GM21526 (cell line): ENCODE measurements around the gene EWSR1.

ENCODE experiments used
- ATAC-seq: cut with Tn5 transposase; IDR thresholded peaks from one replicate; pipeline ENCODE4 v1.9.1; 2021; ENCODE audit warnings: moderate library complexity; ENCODE audit not compliant: unreplicated experiment, low FRiP score

The EWSR1 gene

DNA sequence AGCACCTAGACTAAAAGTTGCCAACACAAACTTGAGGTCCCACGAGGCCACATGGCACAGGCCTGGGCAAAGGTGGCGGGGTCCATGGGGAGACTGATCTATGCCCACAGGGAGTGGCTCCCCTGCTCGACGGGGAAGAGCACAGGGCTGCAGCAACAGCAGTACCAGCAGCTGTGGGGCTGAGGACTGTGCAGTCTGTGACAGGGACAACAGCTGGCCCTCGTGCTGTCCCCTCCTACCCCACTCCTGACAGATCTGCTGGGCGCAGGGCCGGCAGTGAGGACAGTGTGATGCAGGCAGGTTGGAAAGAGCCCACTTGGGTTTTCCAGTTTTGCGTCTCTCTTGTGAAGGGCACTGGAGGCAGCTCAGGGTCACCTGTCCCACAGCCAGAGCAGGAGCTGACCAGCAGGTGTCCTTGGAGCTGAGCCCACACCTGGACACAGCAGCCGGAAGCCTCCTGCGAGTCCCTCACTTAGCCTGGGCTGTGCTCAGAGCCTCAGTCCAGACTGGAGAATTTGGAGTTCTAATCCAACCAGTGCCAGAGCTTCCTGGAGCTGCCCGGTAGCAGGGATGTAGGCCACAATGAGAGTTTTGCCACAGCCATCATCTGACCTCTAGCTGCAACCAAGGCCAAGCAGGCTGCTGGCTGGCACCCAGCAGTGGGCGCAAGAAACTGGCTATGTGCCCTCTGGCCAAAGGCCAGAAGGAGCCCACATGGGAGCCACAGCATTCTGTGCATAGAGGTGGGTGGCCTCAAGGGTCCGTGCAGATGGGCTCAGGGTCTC, 34.8 kb downstream of the EWSR1 start:
- no peak for ATAC-seq

DNA sequence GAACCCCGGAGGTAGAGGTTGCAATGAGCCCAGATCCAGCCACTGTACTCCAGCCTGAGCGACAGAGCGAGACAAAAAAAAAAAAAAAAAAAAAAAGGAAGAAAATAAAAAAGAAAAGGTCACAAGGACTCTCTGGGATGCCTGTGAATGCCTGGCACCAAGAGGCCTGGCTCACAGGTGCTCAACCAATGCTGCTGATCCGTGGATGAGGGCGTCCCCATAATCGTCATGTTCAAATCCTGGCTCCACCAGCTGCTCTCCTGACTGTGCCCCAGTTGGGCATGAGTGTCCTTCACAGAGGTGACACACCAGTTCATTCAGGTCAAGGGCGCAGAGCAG, 37.7 kb downstream of the EWSR1 start:
- ATAC-seq, result no peak

DNA sequence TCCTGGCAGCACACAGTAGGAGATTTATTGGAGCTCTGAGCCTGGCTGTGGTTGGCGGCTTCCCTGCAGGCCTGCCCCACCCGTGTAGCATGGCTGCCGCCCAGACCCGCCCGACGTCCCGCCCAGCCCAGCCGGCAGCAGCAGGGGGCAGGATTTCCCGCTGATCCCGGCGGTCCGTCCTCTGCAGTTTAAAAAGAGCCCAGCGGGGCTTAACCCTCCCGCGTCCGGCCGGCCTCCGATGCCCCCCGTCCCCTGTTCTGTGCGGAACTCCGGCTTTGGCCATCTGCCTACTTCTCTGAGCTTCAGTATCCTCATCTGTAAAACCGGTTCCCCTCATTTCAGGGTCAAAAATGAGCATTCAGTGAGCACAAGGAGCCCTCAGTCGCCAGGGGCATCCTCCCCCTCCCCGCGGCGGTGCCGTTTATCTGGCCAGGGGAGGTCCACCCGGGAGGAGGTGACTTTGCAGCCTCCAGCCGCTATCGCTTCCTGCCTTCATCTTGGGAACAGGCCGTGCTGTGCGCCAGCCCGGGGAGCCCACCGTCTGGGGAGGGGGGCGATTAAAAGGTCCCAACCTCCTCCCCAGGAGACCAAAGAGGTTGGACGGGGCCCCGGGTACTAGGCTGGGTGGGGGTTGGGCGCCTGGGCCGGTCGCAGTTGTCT, 38.2 kb downstream of the EWSR1 start, which contains the start of gene GAS2L1:
Gene GAS2L1, plus strand, starts transcription at position 476 of the 660 bp plus-strand sequence. CDS start 1,456 bp downstream, outside the sequence.
- no peak for ATAC-seq

DNA sequence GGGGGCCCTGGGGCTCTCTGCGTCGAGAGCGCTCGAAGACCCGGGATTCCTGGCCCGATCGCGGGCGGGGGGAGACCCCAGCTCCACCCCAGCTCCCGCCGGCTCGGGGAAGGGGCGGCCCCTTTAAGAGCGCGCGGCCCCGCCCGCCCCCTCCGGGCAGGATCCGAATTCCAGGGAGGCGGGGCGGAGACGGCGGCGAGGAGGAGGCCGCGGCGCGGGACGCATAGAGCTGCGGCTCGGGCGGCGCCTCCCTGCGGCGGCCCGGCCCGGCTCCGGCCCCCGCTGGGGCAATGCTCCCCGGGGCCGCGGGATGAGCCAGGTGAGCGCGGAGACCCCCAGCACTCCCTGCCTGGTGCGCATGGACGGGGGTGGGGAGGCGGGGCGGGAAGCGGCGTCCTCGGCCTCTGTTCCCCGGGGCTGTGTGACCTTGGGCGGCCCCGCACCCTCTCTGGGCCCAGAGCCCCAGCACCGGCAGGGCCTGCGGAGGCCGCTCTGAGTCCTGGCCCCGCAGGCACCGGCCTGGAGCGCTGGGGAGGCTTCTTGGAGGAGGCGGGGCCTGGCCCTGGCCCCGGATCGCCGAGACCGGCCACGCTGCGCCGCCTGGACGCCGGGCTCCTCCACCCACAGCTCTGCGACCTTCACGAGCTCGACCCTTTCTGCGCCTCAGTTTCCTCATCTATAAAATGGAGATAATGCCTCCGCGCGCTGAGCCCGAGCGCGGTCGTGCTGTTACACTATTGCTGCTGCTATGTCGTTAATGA, 38.9 kb downstream of the EWSR1 start:
- ATAC-seq, result no peak

DNA sequence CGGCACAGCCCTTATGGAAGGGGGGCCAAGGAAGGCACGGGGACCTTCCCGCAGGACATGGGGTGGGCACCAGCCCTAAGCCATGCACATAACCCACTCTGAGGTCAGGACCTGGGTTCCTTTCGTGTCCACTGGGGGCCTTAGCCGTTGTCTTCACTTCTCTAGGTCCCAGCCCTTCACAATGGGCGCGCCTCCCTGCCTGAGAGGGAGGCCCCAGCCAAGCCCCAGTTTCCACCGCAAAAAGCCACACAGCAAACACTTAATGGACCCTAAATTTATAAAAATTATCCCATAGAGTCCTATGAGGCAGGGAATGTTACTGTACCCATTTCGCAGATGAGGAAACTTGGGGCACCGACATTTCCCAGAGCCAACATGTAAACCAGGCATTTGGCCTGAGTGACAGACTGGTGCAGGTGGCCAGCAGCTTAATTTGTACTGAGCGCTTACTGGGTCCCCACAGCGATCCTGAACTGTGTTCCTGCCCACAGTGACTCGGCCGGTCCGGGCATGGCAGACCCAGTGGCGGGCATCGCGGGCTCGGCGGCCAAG, 39.6 kb downstream of the EWSR1 start:
- ATAC-seq, result no peak

DNA sequence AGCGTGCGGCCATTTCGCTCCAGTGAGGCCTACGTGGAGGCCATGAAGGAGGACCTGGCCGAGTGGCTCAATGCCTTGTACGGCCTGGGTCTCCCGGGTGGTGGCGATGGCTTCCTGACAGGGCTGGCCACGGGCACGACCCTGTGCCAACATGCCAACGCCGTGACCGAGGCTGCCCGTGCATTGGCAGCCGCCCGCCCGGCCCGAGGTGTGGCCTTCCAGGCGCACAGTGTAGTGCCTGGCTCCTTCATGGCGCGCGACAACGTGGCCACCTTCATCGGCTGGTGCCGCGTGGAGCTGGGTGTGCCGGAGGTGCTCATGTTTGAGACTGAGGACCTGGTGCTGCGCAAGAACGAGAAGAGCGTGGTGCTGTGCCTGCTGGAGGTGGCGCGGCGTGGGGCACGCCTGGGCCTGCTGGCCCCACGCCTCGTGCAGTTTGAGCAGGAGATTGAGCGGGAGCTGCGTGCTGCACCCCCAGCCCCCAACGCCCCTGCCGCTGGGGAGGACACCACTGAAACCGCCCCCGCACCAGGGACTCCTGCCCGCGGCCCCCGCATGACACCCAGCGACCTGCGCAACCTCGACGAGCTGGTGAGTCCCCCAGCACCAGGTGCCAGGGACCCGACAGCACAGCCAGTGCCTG, 40.2 kb downstream of the EWSR1 start:
- ATAC-seq, result no peak

DNA sequence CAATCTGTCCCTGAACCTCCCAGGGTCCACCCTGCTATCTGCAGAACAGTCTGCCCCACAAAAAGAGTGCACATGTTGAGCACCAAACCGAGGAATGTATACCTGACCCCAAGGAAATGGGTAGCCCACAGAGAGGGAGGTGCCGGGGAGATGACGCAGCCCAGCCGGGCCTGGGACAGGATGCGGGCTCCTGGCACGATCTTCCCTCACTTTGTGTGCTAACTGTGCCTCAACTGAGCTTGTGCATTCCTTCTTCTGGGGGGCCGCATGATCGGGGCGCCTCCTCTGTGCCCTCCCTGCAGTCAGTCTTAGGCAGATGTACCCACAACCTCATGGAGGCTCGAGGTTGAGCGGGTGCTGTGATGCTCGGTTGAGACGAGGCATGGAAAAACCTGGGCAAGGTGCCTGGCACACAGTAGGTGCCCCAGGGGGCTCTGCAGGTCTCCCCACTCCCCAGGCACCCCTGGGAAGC, 40.8 kb downstream of the EWSR1 start:
- ATAC-seq, result no peak

DNA sequence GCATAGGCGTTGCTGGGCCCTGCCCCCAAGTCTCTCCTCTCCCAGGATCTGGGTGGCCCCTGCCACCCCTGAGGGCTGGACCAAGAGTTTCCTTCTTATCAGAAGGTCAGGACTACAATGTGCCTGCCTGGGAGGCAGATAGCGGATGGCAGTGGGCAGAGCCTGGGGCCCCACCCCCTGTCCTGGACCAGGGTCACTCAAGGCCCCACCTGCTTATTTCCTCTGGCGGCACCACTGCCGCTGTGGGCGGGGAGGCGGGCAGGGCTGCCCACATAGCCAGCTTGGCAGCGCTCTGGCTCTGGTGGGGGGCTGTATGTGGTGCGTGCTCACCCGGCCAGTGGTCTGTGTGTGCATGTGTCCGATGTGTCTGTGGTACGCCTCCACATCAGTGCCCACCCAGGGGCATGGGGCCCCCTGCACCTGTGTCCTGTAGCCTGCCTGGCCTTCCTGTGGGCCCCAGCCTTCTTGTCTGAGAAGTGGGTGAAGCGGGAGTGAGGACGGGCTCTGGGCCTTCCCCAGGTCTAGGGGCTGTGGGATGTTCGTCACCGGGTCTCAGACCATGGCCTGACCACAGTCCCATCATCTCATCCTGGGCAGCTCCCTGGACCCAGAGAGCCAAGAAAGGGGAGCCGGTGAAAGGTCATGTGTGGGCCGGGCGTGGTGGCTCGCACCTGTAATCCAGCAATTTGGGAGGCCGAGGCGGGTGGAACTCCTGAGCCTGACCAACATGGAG, 41.4 kb downstream of the EWSR1 start:
- ATAC-seq, result no peak

DNA sequence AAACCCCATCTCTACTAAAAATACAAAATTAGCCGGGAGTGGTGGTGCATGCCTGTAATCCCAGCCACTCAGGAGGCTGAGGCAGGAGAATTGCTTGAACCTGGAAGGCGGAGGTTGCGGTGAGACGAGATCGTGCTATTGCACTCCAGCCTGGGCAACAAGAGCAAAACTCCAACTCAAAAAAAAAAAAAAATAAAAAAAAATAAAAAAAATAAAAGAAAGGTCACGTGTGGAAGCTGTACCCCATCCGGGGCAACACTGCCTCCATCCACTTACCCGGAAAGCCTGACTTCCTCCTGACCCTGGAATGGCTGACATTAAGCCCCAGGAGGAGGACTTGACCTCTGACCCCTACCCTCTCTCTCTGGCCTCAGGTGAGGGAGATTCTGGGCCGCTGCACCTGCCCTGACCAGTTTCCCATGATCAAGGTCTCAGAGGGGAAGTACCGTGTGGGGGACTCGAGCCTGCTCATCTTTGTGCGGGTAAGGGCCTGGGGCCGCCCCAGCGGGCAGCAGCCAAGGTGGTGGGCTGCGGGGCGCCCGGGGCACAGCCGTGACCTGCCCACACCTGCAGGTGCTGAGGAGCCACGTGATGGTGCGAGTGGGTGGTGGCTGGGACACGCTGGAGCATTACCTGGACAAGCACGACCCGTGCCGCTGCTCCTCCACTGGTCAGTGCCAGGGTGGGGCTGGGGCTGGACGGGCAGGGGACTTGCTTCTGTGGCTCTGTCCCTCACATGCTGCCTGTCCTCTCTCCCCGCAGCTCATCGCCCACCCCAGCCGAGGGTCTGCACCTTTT, 42.2 kb downstream of the EWSR1 start:
- ATAC-seq, result no peak

DNA sequence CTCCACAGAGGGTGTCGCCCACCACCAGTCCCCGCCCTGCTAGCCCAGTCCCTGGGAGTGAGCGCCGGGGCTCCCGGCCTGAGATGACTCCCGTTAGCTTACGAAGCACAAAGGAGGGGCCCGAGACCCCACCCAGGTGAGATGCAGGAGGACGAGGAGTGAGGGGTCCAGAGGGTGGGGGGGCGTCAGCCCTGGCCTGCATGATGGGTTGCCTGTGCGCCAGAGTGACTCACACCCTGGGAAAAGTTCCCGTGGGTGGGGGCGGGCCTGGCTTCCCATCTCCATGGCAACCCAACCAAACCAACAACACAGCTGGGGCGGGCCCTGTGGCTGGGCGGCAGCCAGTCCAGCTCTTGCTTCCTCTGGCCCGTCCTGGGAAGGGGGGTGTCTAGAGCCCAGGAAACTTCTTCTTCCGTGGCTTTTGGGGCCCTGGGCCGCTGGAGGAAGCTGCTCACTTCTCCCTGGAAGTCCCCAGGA, 42.8 kb downstream of the EWSR1 start:
- ATAC-seq, result no peak

DNA sequence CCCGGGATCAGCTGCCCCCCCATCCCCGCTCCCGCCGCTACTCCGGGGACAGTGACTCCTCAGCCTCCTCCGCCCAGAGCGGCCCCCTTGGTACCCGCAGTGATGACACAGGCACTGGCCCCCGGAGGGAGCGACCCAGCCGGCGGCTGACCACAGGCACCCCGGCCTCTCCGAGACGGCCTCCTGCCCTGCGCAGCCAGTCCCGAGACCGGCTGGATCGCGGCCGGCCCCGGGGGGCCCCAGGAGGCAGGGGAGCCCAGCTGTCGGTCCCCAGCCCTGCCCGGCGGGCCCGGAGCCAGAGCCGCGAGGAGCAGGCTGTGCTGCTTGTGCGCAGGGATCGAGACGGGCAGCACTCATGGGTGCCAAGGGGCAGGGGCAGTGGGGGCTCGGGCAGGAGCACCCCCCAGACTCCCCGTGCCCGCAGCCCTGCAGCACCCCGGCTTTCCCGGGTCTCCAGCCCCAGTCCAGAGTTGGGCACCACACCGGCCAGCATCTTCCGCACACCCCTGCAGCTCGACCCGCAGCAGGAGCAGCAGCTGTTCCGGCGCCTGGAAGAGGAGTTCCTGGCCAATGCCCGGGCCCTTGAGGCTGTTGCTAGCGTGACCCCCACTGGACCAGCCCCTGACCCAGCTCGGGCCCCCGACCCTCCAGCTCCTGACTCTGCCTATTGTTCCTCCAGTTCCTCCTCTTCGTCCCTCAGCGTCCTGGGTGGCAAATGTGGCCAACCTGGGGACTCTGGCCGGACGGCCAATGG, 43.6 kb downstream of the EWSR1 start:
- ATAC-seq, result no peak

DNA sequence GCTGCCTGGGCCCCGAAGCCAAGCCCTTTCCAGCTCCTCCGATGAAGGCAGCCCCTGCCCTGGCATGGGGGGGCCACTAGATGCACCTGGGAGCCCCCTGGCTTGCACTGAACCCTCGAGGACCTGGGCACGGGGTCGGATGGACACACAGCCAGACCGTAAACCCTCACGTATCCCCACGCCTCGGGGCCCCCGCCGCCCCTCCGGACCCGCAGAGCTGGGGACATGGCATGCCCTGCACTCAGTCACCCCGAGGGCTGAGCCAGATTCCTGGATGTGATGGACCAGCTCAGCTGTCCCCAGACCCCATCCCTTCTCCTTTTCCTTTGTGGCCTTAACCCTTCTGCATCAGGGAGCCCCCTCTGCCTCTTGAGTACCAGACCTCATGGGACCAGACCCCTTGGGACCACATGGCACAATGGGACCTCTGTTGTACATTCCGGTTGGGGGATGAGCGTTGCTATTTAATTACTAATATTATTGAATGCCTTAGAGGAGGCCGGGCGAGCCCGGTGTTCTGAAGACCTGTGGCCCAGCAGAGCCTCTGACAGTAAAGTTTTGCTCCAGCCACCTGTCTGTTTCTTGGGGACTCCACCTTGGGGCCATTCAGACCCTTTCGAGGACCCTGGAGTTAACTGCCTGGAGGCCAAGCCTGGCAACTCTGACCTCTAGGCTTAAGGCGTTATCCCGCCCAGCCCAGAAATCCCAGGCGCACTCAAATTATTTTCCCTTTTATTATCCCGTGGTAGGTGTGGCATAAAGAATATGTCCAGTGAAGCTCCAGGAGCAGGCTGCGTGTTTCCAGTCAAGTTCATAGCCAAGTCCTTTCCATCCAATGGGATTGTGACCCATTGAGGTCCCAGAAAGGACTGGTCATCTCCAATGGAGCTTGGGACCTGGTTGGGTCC, 44.4 kb downstream of the EWSR1 start:
- ATAC-seq, result no peak

DNA sequence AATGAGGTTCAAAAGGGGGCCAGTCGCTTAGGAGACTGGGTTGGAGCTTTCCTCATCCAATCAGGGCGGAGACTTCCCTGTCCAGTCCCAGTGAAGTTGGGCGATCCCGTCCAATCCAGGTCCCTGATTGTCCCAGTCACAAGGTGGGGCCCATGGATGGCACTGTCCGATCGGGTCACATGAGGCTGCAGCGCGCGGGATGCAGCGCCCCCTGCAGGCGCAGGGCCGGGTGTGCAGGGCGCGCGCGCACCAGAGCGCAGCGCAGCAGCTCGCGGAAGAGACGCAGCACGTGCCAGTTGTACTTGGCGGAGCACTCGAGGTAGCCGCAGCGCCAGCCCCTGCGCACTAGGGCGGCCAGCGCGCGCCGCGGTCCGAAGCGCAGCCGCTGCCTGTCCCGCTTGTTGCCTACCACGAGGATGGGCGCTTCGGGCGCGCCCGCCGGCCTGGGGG, 45.1 kb downstream of the EWSR1 start:
- ATAC-seq, result no peak

DNA sequence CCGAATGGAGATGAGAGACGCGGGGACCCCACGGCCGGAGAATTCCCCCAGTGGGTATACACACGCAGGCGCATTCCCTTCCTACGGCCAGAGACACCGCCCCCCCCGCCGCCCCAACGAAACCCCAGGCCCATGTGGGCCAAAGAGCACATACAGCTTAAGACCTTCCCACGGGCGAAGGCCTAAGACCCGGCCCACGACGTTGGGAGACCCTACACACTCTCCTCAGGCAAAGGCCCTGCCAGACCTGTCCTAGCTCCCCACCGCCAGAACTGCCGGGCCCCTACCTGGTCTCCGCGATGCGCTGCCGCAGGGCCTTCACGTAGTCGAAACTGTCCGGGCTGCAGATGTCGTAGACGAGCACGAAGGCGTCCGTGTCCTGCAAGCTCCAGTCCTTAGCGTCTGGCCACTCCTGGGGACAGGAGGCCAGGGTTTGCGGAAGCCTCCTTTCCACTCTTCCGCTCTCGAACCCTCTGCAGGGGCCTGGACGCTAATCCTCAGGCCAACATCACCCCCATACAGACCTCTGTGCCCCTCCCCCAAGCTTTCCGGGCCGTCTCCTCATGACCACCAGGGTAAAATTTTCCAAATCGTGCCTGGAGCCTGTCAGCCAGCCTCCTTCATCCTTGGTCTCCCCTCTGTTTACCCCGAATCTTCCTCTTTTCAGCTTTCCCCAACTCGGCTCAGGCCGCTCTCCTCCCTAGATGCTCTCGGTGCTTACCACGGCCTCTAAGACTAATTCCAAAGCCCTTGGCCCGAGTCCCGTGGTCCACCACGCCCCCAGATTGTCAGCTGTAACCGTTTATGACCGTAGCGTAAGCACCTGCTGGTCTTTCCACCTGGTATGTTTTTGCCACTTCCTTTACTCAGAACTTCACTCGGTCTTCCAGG, 45.8 kb downstream of the EWSR1 start:
- no peak for ATAC-seq

DNA sequence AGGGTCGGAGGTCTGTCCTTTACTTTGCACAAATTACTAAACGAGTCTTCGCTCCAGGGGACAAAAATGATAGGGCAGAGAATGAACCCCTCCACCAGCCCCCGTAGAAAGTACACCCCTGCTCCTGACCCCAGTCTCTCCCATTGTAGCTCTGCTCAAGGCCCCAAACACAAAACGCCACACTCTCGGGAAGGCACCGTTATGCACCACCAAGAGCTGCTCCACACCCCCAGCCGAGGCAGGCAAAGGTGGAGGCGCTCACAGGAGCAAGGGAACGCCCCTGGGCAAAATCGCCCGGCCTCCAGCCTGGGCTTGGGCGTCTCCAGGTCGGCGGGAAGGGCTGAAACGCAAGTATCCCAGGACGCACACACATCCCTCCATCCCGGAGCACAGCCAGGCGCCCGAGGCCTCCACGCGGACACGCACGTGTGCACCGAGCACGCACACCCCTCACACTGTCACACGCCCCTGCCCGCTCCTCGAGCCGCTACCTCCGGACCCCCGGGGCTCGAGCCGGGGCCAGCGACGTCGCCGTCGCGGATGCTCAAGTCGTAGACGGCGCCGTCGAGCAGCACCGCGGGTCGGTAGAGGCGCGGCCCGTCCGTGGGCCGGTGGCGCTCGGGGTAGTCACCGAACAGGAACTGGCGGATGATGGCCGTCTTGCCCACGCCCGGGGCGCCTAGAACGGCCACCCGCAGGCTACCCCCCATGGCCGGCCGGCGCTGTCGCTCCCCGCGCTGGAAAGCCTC, 46.6 kb downstream of the EWSR1 start:
- ATAC-seq, result no peak
